ENCODE measurements around the gene PAPPA. TPM values are rescaled to one million over a fixed set of nuclear protein-coding genes. Genes with fewer than 3 reads are reported as not detected.

Gene PAPPA
- total RNA-seq, 4 donors from 2014 or later: 0.70 to 4.1 (median 1.8) TPM

- no peaks in the 10 kb centered on the region for H3K9me3 ChIP-seq
- H3K36me3 ChIP-seq: no peaks in the 10 kb centered on the region
- no peak overlapping the region for H3K4me3 ChIP-seq
- no peaks in the 10 kb centered on the region for H3K27me3 ChIP-seq
- TF ChIP-seq POLR2A (IDR thresholded peaks at IDR 0.05): no peak
- no peak for TF ChIP-seq CTCF (IDR thresholded peaks at IDR 0.05)
- no peak for DNase-seq
- H3K4me1 ChIP-seq: no peaks in the 10 kb centered on the region
- H3K27ac ChIP-seq: no peak overlapping the region
Observed at GRCh38 chr9:116344416-116344815, 190.8 kb downstream of the PAPPA start.

DNA sequence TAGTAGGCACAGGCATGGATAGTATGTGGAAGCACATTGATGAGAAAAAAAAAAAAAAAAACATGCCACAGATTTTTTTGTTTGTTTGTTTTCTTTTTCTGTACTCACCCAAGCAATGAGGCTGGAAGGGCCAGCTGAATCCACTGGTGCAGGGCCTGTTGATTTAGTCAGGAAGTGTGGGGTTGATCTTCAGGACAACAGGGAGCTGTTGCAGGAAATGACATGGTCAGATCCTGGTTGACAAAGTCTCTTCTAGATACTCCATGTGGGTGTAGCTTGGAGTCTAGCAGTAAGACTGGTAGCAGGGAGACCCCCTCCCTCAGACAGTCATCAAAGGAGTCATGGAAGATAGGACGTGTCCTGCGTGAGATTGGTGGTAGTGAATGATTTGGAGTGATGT is 191.8 kb downstream of the PAPPA start:
- TF ChIP-seq POLR2A (IDR thresholded peaks at IDR 0.05): no peak
- no peak for TF ChIP-seq CTCF (IDR thresholded peaks at IDR 0.05)
- Histone ChIP-seq H3K27me3 (no peaks in the 10 kb centered on the region), H3K4me1 (no peaks in the 10 kb centered on the region), H3K27ac (no peak overlapping the region), H3K4me3 (no peak overlapping the region), H3K36me3 (no peaks in the 10 kb centered on the region), H3K9me3 (no peaks in the 10 kb centered on the region)
- no peak for DNase-seq

DNA sequence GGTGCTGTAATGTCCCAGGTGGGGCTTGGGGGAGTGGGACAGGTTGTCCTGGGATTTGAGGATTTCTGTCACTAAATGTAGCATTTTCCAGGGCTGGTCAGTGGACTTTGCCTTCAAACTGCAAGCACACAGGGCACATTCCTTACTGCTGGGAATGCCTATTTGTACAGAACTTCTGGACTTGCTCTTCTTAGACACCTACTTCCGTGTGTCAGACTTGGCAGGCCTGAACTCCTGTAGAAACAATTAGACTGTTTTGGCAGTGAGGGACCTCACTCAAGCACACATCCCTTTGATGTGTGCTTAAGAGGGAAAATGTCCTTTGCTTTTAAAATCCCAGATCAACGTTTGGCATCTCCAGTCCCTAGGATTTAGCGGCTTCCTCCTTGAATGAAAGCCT is 192.2 kb downstream of the PAPPA start:
- Histone ChIP-seq H3K36me3 (no peaks in the 10 kb centered on the region), H3K4me1 (no peaks in the 10 kb centered on the region), H3K9me3 (no peaks in the 10 kb centered on the region), H3K27me3 (no peaks in the 10 kb centered on the region), H3K4me3 (no peak overlapping the region), H3K27ac (no peak overlapping the region)
- TF ChIP-seq POLR2A (IDR thresholded peaks at IDR 0.05) (no peak), CTCF (IDR thresholded peaks at IDR 0.05) (no peak)
- DNase-seq: no peak

DNA sequence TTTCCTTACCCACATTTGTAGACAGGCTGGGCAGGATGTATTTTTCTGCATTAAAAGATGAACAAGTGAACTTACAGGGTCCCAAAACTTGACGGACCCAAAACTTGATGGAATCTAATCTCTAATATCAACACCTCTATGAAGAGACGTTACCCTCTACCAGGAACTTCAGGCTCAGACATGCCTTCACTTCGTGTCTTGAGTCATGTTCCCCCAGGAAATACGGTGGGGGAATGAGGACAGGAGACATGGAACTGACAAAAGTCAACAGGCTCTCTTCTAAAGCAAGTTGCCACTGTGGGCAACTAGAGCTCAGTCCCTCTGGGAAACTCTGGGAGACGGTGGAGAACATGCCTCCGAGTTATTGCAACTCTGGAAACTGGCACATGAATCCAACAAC is 196.1 kb downstream of the PAPPA start:
- Histone ChIP-seq H3K4me3 (no peak overlapping the region), H3K27ac (no peak overlapping the region), H3K36me3 (no peaks in the 10 kb centered on the region), H3K9me3 (no peaks in the 10 kb centered on the region), H3K27me3 (no peaks in the 10 kb centered on the region), H3K4me1 (no peaks in the 10 kb centered on the region)
- no peak for DNase-seq
- no peak for TF ChIP-seq POLR2A (IDR thresholded peaks at IDR 0.05)
- no peak for TF ChIP-seq CTCF (IDR thresholded peaks at IDR 0.05)

DNA sequence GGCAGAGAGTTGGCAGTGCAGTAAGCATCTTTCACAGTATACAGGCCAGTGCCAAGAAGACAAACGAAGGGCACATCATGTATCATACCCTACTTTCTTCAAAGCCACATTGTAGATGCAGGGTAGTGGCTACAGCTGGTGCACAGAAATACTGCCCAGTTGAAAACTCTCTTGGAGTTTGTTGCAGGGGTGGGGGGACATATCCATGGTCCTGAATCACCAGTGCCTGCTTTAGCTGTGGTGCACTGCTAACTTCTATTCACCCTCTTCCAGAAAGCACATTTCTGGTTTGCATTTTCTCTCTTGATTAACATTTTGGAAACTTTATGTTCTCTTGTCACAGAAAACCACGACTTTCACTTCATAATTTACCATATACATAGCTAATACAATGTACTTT is 196.6 kb downstream of the PAPPA start:
- Histone ChIP-seq H3K36me3 (no peaks in the 10 kb centered on the region), H3K4me3 (no peak overlapping the region), H3K27me3 (no peaks in the 10 kb centered on the region), H3K9me3 (no peaks in the 10 kb centered on the region), H3K27ac (no peak overlapping the region), H3K4me1 (no peaks in the 10 kb centered on the region)
- DNase-seq: no peak
- no peak for TF ChIP-seq POLR2A (IDR thresholded peaks at IDR 0.05)
- no peak for TF ChIP-seq CTCF (IDR thresholded peaks at IDR 0.05)

DNA sequence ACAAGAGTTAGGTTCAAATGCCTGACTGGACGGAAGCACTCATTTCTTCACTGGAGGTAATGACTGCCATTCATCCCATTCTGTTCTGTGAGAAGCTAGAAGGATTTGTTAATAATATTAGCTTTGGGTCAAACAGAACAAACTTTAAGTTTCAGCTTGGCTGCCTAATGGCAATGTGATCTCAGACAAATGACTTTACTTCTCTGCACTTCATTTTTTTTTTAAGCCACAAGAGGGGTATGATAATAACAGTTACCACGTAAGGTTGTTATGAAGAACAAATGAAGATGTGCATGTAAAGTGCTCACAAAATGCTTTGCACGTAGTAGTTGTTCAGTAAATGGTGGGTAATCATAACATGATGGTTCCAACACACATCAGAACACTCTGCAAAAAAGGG is 199.4 kb downstream of the PAPPA start:
- TF ChIP-seq CTCF (IDR thresholded peaks at IDR 0.05): no peak
- TF ChIP-seq POLR2A (IDR thresholded peaks at IDR 0.05): no peak
- Histone ChIP-seq H3K9me3 (no peaks in the 10 kb centered on the region), H3K4me1 (no peaks in the 10 kb centered on the region), H3K36me3 (no peaks in the 10 kb centered on the region), H3K27ac (no peak overlapping the region), H3K4me3 (no peak overlapping the region), H3K27me3 (no peaks in the 10 kb centered on the region)
- DNase-seq: no peak

All from Peyer's patch (tissue), 4 donors.